Measurements from ENCODE around the gene SRCAP. TPM values are rescaled to one million over a fixed set of nuclear protein-coding genes. Genes with fewer than 3 reads are reported as not detected.

The SRCAP gene
- total RNA-seq, 1 experiment from 2014 or later = 58.5 TPM

DNA sequence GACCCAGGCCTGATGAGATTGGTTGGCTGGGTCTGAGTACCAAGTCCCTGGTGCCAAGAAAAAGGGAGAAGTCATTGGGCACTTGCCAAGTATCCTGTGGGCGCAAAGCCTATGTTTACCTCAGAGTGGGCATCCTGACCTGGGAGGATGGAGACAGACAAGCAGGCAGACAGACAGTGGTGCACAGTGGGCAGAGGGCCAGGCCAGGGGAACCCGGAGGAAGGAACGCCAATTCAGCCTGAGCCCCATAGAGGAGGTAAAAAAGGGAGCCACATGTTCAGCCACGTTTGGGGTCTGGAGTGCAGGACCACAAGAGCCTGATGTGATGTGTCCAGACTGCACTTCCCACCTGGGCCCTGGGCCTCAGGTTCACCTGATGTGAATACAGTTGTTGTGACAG is 54.6 kb downstream of the SRCAP start:
- Mint-ChIP-seq H3K4me1 (peaks cover 7% of the 10 kb centered on the region), H3K9me3 (no peaks in the 10 kb centered on the region), H3K36me3 (peaks cover 23% of the 10 kb centered on the region), H3K27me3 (ENCODE audit: low read depth) (no peaks in the 10 kb centered on the region), H3K4me3 (no peak overlapping the region), H3K27ac (no peak overlapping the region)
- DNase-seq (ENCODE audit: low spot score) (no peak), ATAC-seq (no peak)
- CTCF ChIA-PET = no interaction called here
- POLR2A ChIA-PET = no interaction called here
- TF ChIP-seq TP53 (CRISPR knock-in tag; IDR thresholded peaks at IDR 0.05) = no peak

DNA sequence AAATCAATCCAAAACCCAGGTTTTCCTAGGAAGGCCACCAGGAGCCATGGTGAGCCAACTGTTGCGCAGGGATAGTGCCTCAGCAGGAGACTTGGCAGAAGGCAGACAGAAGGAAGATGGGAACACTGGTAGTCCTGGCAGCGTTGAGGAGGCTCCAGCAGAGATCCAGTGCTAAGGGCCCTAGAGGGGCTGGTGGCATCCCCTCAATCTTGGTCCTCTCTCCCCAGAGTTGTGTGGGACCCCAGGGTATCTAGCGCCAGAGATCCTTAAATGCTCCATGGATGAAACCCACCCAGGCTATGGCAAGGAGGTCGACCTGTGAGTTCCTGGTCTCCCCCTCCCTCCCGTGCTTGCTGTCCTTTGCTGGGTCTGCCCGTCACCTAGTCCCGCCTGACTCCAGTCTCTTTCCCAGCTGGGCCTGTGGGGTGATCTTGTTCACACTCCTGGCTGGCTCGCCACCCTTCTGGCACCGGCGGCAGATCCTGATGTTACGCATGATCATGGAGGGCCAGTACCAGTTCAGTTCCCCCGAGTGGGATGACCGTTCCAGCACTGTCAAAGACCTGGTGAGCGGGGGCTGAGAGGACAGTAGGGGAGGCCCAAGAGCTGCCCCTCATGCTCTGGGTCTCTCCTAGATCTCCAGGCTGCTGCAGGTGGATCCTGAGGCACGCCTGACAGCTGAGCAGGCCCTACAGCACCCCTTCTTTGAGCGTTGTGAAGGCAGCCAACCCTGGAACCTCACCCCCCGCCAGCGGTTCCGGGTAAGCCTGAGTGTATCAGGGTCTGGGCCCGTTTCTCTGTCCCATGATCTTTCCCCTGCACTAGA is 57.2 kb downstream of the SRCAP start:
- TF ChIP-seq, protein P1, sequence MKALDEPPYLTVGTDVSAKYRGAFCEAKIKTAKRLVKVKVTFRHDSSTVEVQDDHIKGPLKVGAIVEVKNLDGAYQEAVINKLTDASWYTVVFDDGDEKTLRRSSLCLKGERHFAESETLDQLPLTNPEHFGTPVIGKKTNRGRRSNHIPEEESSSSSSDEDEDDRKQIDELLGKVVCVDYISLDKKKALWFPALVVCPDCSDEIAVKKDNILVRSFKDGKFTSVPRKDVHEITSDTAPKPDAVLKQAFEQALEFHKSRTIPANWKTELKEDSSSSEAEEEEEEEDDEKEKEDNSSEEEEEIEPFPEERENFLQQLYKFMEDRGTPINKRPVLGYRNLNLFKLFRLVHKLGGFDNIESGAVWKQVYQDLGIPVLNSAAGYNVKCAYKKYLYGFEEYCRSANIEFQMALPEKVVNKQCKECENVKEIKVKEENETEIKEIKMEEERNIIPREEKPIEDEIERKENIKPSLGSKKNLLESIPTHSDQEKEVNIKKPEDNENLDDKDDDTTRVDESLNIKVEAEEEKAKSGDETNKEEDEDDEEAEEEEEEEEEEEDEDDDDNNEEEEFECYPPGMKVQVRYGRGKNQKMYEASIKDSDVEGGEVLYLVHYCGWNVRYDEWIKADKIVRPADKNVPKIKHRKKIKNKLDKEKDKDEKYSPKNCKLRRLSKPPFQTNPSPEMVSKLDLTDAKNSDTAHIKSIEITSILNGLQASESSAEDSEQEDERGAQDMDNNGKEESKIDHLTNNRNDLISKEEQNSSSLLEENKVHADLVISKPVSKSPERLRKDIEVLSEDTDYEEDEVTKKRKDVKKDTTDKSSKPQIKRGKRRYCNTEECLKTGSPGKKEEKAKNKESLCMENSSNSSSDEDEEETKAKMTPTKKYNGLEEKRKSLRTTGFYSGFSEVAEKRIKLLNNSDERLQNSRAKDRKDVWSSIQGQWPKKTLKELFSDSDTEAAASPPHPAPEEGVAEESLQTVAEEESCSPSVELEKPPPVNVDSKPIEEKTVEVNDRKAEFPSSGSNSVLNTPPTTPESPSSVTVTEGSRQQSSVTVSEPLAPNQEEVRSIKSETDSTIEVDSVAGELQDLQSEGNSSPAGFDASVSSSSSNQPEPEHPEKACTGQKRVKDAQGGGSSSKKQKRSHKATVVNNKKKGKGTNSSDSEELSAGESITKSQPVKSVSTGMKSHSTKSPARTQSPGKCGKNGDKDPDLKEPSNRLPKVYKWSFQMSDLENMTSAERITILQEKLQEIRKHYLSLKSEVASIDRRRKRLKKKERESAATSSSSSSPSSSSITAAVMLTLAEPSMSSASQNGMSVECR (CRISPR knock-in tag; IDR thresholded peaks at IDR 0.05; ENCODE audit: borderline replicate concordance) = no peak
- TF ChIP-seq, protein P2, sequence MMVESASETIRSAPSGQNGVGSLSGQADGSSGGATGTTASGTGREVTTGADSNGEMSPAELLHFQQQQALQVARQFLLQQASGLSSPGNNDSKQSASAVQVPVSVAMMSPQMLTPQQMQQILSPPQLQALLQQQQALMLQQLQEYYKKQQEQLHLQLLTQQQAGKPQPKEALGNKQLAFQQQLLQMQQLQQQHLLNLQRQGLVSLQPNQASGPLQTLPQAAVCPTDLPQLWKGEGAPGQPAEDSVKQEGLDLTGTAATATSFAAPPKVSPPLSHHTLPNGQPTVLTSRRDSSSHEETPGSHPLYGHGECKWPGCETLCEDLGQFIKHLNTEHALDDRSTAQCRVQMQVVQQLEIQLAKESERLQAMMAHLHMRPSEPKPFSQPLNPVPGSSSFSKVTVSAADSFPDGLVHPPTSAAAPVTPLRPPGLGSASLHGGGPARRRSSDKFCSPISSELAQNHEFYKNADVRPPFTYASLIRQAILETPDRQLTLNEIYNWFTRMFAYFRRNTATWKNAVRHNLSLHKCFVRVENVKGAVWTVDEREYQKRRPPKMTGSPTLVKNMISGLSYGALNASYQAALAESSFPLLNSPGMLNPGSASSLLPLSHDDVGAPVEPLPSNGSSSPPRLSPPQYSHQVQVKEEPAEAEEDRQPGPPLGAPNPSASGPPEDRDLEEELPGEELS (CRISPR knock-in tag; IDR thresholded peaks at IDR 0.05) = no peak
- no peak for TF ChIP-seq CREB1 (CRISPR knock-in tag; IDR thresholded peaks at IDR 0.05)
- TF ChIP-seq CBFB (CRISPR knock-in tag; IDR thresholded peaks at IDR 0.05; ENCODE audit: low read depth) = no peak
- no peak for TF ChIP-seq TEAD4 (CRISPR knock-in tag; IDR thresholded peaks at IDR 0.05)
- TF ChIP-seq, protein P3, sequence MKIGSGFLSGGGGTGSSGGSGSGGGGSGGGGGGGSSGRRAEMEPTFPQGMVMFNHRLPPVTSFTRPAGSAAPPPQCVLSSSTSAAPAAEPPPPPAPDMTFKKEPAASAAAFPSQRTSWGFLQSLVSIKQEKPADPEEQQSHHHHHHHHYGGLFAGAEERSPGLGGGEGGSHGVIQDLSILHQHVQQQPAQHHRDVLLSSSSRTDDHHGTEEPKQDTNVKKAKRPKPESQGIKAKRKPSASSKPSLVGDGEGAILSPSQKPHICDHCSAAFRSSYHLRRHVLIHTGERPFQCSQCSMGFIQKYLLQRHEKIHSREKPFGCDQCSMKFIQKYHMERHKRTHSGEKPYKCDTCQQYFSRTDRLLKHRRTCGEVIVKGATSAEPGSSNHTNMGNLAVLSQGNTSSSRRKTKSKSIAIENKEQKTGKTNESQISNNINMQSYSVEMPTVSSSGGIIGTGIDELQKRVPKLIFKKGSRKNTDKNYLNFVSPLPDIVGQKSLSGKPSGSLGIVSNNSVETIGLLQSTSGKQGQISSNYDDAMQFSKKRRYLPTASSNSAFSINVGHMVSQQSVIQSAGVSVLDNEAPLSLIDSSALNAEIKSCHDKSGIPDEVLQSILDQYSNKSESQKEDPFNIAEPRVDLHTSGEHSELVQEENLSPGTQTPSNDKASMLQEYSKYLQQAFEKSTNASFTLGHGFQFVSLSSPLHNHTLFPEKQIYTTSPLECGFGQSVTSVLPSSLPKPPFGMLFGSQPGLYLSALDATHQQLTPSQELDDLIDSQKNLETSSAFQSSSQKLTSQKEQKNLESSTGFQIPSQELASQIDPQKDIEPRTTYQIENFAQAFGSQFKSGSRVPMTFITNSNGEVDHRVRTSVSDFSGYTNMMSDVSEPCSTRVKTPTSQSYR (CRISPR knock-in tag; IDR thresholded peaks at IDR 0.05) = no peak
- no peak for TF ChIP-seq ZNF416 (CRISPR knock-in tag; IDR thresholded peaks at IDR 0.05)
- TF ChIP-seq SMAD4 (CRISPR knock-in tag; IDR thresholded peaks at IDR 0.05) = no peak
- no peak for TF ChIP-seq JAZF1 (CRISPR knock-in tag; IDR thresholded peaks at IDR 0.05)
- no peak for TF ChIP-seq ZNF423 (CRISPR knock-in tag; IDR thresholded peaks at IDR 0.05)
- no peak overlapping the region for H3K27ac Mint-ChIP-seq
- peaks cover 8% of the 10 kb centered on the region for H3K4me1 Mint-ChIP-seq
- ATAC-seq = no peak
- peaks cover 14% of the 10 kb centered on the region for H3K36me3 Mint-ChIP-seq
- CTCF ChIA-PET = no interaction called here
- POLR2A ChIA-PET = no interaction called here
- DNase-seq (ENCODE audit: low spot score) = no peak
- no peaks in the 10 kb centered on the region for H3K9me3 Mint-ChIP-seq
- H3K4me3 Mint-ChIP-seq = no peak overlapping the region
- no peaks in the 10 kb centered on the region for H3K27me3 Mint-ChIP-seq (ENCODE audit: low read depth)

DNA sequence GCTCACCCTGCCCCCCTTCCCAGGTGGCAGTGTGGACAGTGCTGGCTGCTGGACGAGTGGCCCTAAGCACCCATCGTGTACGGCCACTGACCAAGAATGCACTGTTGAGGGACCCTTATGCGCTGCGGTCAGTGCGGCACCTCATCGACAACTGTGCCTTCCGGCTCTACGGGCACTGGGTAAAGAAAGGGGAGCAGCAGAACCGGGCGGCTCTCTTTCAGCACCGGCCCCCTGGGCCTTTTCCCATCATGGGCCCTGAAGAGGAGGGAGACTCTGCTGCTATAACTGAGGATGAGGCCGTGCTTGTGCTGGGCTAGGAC is 57.8 kb downstream of the SRCAP start:
- no peak for ATAC-seq
- ChIA-PET CTCF (interaction anchor here (1.2 kb wide), 1 partner anchor 88 kb away, joined by 3 read pairs; no protein-coding TSS in a partner anchor), POLR2A (no interaction called here)
- Mint-ChIP-seq H3K4me3 (no peak overlapping the region), H3K9me3 (no peaks in the 10 kb centered on the region), H3K27ac (no peak overlapping the region), H3K27me3 (ENCODE audit: low read depth) (no peaks in the 10 kb centered on the region), H3K36me3 (peaks cover 9% of the 10 kb centered on the region; the same call in 1 of the 2 replicates), H3K4me1 (peaks cover 9% of the 10 kb centered on the region)
- DNase-seq (ENCODE audit: low spot score) = no peak
- TF ChIP-seq MXD4 (CRISPR knock-in tag; IDR thresholded peaks at IDR 0.05; ENCODE audit: borderline replicate concordance) (no peak), NR2C2 (CRISPR knock-in tag; IDR thresholded peaks at IDR 0.05) (no peak), FOXK1 (CRISPR knock-in tag; IDR thresholded peaks at IDR 0.05) (no peak), CREM (CRISPR knock-in tag; IDR thresholded peaks at IDR 0.05) (no peak)
- TF ChIP-seq, protein P4, sequence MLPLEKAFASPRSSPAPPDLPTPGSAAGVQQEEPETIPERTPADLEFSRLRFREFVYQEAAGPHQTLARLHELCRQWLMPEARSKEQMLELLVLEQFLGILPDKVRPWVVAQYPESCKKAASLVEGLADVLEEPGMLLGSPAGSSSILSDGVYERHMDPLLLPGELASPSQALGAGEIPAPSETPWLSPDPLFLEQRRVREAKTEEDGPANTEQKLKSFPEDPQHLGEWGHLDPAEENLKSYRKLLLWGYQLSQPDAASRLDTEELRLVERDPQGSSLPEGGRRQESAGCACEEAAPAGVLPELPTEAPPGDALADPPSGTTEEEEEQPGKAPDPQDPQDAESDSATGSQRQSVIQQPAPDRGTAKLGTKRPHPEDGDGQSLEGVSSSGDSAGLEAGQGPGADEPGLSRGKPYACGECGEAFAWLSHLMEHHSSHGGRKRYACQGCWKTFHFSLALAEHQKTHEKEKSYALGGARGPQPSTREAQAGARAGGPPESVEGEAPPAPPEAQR (CRISPR knock-in tag; IDR thresholded peaks at IDR 0.05) = no peak
- TF ChIP-seq, protein P5, sequence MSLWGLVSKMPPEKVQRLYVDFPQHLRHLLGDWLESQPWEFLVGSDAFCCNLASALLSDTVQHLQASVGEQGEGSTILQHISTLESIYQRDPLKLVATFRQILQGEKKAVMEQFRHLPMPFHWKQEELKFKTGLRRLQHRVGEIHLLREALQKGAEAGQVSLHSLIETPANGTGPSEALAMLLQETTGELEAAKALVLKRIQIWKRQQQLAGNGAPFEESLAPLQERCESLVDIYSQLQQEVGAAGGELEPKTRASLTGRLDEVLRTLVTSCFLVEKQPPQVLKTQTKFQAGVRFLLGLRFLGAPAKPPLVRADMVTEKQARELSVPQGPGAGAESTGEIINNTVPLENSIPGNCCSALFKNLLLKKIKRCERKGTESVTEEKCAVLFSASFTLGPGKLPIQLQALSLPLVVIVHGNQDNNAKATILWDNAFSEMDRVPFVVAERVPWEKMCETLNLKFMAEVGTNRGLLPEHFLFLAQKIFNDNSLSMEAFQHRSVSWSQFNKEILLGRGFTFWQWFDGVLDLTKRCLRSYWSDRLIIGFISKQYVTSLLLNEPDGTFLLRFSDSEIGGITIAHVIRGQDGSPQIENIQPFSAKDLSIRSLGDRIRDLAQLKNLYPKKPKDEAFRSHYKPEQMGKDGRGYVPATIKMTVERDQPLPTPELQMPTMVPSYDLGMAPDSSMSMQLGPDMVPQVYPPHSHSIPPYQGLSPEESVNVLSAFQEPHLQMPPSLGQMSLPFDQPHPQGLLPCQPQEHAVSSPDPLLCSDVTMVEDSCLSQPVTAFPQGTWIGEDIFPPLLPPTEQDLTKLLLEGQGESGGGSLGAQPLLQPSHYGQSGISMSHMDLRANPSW (CRISPR knock-in tag; conservative IDR thresholded peaks at IDR 0.05; ENCODE audit: low read depth) = no peak
- TF ChIP-seq, protein P6, sequence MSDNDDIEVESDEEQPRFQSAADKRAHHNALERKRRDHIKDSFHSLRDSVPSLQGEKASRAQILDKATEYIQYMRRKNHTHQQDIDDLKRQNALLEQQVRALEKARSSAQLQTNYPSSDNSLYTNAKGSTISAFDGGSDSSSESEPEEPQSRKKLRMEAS (CRISPR knock-in tag; IDR thresholded peaks at IDR 0.05) = no peak

All from WTC11 (cell line).